ENCODE data around the gene SF1.

GRCh38 chr11:64767344-64768299, 10.7 kb downstream of the SF1 start:
- TF ChIP-seq CTCF (IDR thresholded peaks at IDR 0.05) (peak; percentile 81), EZH2 (IDR thresholded peaks at IDR 0.05) (no peak)

Measured in neural progenitor cell (in vitro differentiated cells).